B cell (primary cell): ENCODE results near the gene ADGRA3.

Experiments
- EZH2 ChIP-seq: IDR thresholded peaks from 2 replicates; pipeline ENCODE4 v1.6.1; 2012; ENCODE audit warnings: borderline replicate concordance, low read depth, mild to moderate bottlenecking, moderate library complexity, low read length; ENCODE audit not compliant: insufficient read depth, poor library complexity, severe bottlenecking
- TF ChIP-seq, protein P1 (sequence below): fragments of 200-600 bp; IDR thresholded peaks from one replicate; pipeline ENCODE4 v1.8.0; 2022; ENCODE audit warnings: antibody characterized with exemption, mild to moderate bottlenecking

DNA sequence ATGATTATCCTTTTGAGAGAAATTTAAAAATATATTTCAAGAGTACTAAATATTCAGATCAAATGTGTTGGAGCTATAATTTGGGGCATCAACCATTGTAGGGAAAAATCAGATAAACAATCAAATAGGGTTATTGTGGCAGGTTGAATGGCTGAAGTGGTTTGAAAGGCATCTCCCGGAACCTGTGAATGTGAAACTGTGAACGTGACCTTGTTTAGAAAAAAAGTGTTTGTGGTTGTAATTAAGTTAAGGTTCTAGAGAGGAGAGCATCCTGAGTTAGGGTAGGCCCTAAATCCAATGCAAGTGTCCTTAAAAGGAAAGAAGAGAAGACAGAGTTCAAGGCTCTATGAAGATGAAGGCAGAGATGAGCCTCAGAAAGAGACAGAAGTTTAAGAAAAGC, 37.4 kb downstream of the ADGRA3 start:
- TF ChIP-seq, protein P1, sequence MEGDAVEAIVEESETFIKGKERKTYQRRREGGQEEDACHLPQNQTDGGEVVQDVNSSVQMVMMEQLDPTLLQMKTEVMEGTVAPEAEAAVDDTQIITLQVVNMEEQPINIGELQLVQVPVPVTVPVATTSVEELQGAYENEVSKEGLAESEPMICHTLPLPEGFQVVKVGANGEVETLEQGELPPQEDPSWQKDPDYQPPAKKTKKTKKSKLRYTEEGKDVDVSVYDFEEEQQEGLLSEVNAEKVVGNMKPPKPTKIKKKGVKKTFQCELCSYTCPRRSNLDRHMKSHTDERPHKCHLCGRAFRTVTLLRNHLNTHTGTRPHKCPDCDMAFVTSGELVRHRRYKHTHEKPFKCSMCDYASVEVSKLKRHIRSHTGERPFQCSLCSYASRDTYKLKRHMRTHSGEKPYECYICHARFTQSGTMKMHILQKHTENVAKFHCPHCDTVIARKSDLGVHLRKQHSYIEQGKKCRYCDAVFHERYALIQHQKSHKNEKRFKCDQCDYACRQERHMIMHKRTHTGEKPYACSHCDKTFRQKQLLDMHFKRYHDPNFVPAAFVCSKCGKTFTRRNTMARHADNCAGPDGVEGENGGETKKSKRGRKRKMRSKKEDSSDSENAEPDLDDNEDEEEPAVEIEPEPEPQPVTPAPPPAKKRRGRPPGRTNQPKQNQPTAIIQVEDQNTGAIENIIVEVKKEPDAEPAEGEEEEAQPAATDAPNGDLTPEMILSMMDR, result no peak
- TF ChIP-seq EZH2, result no peak
